C4-2B (cell line): ENCODE results near the gene LRRC47.
"Not testable (repeated sequence)": the region's sequence is repeated elsewhere in the genome, so short reads cannot be mapped to it uniquely, and the experiment has no call there.

ENCODE experiments used
- CTCF ChIP-seq: fragments of 450-650 bp; conservative IDR thresholded peaks from 2 replicates; pipeline ENCODE4 v1.5.1; 2017; ENCODE audit warnings: mild to moderate bottlenecking
- ZFX ChIP-seq: fragments of 450-650 bp; IDR thresholded peaks from 2 replicates; pipeline ENCODE4 v1.6.1; 2017

- TF ChIP-seq CTCF, ZFX: not testable (repeated sequence)
These were observed 4.5 kb upstream of the LRRC47 start for GRCh38 chr1:3800795-3801194.
